ENCODE measurements around the gene NOVA2. TPM values are rescaled to one million over a fixed set of nuclear protein-coding genes. Genes with fewer than 3 reads are reported as not detected.

The NOVA2 gene
- total RNA-seq, 4 donors from 2014 or later = 0.40 to 2.1 (median 0.44) TPM; not detected in 1

- no peaks in the 10 kb centered on the region for H3K9me3 ChIP-seq
- intact Hi-C loops (cut with DNase I) = no loop called here
- no peak overlapping the region for H3K27ac ChIP-seq
- peaks cover 0 to 4% (median 0%) of the 10 kb centered on the region in 3 donors for H3K4me1 ChIP-seq
- WGBS, 2 donors = 82% methylated on average over 3 of the region's 3 CpGs
- no peak for DNase-seq
- H3K4me3 ChIP-seq = no peak overlapping the region
- H3K36me3 ChIP-seq = no peaks in the 10 kb centered on the region
- TF ChIP-seq CTCF (IDR thresholded peaks at IDR 0.05) (no peak), POLR2A (IDR thresholded peaks at IDR 0.05) (no peak)
- H3K27me3 ChIP-seq = peaks cover 0 to 87% (median 0%) of the 10 kb centered on the region in 4 donors
Measured at GRCh38 chr19:45938733-45939319, 34.8 kb downstream of the NOVA2 start.

GRCh38 chr19:45935267-45935666 is 38.4 kb downstream of the NOVA2 start:
- no peak for DNase-seq
- H3K27me3 ChIP-seq = peaks cover 0 to 95% (median 0%) of the 10 kb centered on the region in 4 donors
- no peak overlapping the region for H3K27ac ChIP-seq
- 50% methylated on average over 5 of the region's 19 CpGs; no CpG with 5 or more reads in 1 of the 2 donors for WGBS, 2 donors
- TF ChIP-seq POLR2A (IDR thresholded peaks at IDR 0.05) (no peak), CTCF (IDR thresholded peaks at IDR 0.05) (no peak)
- intact Hi-C loops (cut with DNase I) = no loop called here
- H3K4me3 ChIP-seq = no peak overlapping the region
- peaks cover 0 to 2% (median 0%) of the 10 kb centered on the region in 3 donors for H3K4me1 ChIP-seq
- H3K9me3 ChIP-seq = no peaks in the 10 kb centered on the region
- H3K36me3 ChIP-seq = no peaks in the 10 kb centered on the region

- no peak for TF ChIP-seq POLR2A (IDR thresholded peaks at IDR 0.05)
- TF ChIP-seq CTCF (IDR thresholded peaks at IDR 0.05) = no peak
- H3K27ac ChIP-seq = no peak overlapping the region
- no peak for DNase-seq
- intact Hi-C loops (cut with DNase I) = no loop called here
- H3K27me3 ChIP-seq = peaks cover 0 to 89% (median 0%) of the 10 kb centered on the region in 4 donors
- 25 to 41% methylated on average over 8 to 19 of the region's 19 CpGs for WGBS, 2 donors
- H3K4me1 ChIP-seq = no peaks in the 10 kb centered on the region
- no peaks in the 10 kb centered on the region for H3K36me3 ChIP-seq
- H3K9me3 ChIP-seq = no peaks in the 10 kb centered on the region
- no peak overlapping the region for H3K4me3 ChIP-seq
Measured at GRCh38 chr19:45934551-45935230, 39.0 kb downstream of the NOVA2 start.

- peaks cover 0 to 81% (median 0%) of the 10 kb centered on the region in 4 donors for H3K27me3 ChIP-seq
- WGBS, 2 donors = 57 to 65% methylated on average over 9 of the region's 9 CpGs
- no peaks in the 10 kb centered on the region for H3K36me3 ChIP-seq
Measured at GRCh38 chr19:45933759-45934158, 39.9 kb downstream of the NOVA2 start.

More at GRCh38 chr19:45933759-45934158, 39.9 kb downstream of the NOVA2 start:
- H3K4me1 ChIP-seq = no peaks in the 10 kb centered on the region
- no peak overlapping the region for H3K4me3 ChIP-seq
- DNase-seq = no peak
- TF ChIP-seq POLR2A (IDR thresholded peaks at IDR 0.05) (no peak), CTCF (IDR thresholded peaks at IDR 0.05) (no peak)
- no peaks in the 10 kb centered on the region for H3K9me3 ChIP-seq
- H3K27ac ChIP-seq = no peak overlapping the region
- intact Hi-C loops (cut with DNase I) = no loop called here

All from esophagus squamous epithelium (tissue), 5 donors.